Erythroblast (primary cell): ENCODE results near the gene HERC3.

ENCODE experiments used
- GATA1 ChIP-seq: IDR thresholded peaks from 2 replicates; pipeline ENCODE4 v1.6.1; 2011; ENCODE audit warnings: low read depth, mild to moderate bottlenecking, control low read depth, low read length, moderate library complexity
- POLR2A ChIP-seq: IDR thresholded peaks from 2 replicates; pipeline ENCODE4 v1.6.1; 2011; ENCODE audit warnings: mild to moderate bottlenecking, low read length

GRCh38 chr4:88606832-88607231 is 14.6 kb downstream of the HERC3 start:
- no peak for TF ChIP-seq POLR2A
- no peak for TF ChIP-seq GATA1
